K562 (cell line): ENCODE results near the gene HNRNPA3. TPM values are rescaled to one million over a fixed set of nuclear protein-coding genes. Genes with fewer than 3 reads are reported as not detected.
A peak's percentile ranks its signal among the peaks of the same experiment; 100 is the strongest.

Experiments used
- ATF7 ChIP-seq: fragments of 450-650 bp; IDR thresholded peaks from 2 replicates; pipeline ENCODE4 v1.7.1; 2014; ENCODE audit warnings: mild to moderate bottlenecking, moderate library complexity
- BCL6 ChIP-seq: fragments of 250-450 bp; sonication (Bioruptor Pico); IDR thresholded peaks from 2 replicates; pipeline ENCODE4 v1.4.0; 2020
- ETS2 ChIP-seq: IDR thresholded peaks from 2 replicates; pipeline ENCODE4 v1.6.1; 2016; ENCODE audit warnings: borderline replicate concordance, missing genetic modification characterization, mild to moderate bottlenecking, moderate library complexity, missing compliant biosample characterization; ENCODE audit not compliant: poor library complexity, severe bottlenecking
- GTF2E2 ChIP-seq: fragments of 200-800 bp; sonication (Bioruptor generic); IDR thresholded peaks from 2 replicates; pipeline ENCODE4 v1.6.1; 2016; ENCODE audit warnings: missing genetic modification characterization, missing compliant biosample characterization
- IFI16 ChIP-seq: fragments of 250-450 bp; sonication (Bioruptor Pico); IDR thresholded peaks from 2 replicates; pipeline ENCODE4 v2.1.2; 2022; ENCODE audit warnings: mild to moderate bottlenecking, inconsistent platforms
- MED1 ChIP-seq: sonication (generic); formaldehyde crosslinking; IDR thresholded peaks from 2 replicates; pipeline ENCODE4 v1.8.1; 2023; ENCODE audit warnings: missing genetic modification reagents, borderline replicate concordance
- MTA3 ChIP-seq: fragments of 450-650 bp; formaldehyde crosslinking; IDR thresholded peaks from 2 replicates; pipeline ENCODE4 v1.6.1; 2017; ENCODE audit warnings: mild to moderate bottlenecking, borderline replicate concordance
- NONO ChIP-seq, 2 experiments: fragments of 200-400 bp in 1 of 2; fragments of 450-650 bp in 1 of 2; formaldehyde crosslinking in 1 of 2; IDR thresholded peaks; 2 replicates each; pipeline ENCODE4 v1.6.1; 2017; ENCODE audit warnings: low read depth in 2 of 2, mild to moderate bottlenecking in 2 of 2, moderate library complexity in 2 of 2, low read length in 1 of 2
- NR2F6 ChIP-seq: fragments of 450-650 bp; formaldehyde crosslinking; IDR thresholded peaks from 2 replicates; pipeline ENCODE4 v1.4.0; 2020; ENCODE audit warnings: mild to moderate bottlenecking
- PHF21A ChIP-seq: fragments of 450-650 bp; IDR thresholded peaks from 2 replicates; pipeline ENCODE4 v1.6.1; 2017; ENCODE audit warnings: low read depth, borderline replicate concordance
- POLR2A ChIP-seq: fragments of 450-650 bp; conservative IDR thresholded peaks from 2 replicates; pipeline ENCODE4 v1.6.1; 2016
- SAP30 ChIP-seq: fragments of 200-600 bp; sonication (generic); IDR thresholded peaks from 2 replicates; pipeline ENCODE4 v1.6.1; 2012; ENCODE audit warnings: borderline replicate concordance, low read depth, mild to moderate bottlenecking, moderate library complexity, low read length, control low read depth, inconsistent platforms; ENCODE audit not compliant: insufficient read depth, poor library complexity, severe bottlenecking
- SMARCC2 ChIP-seq: fragments of 450-650 bp; IDR thresholded peaks from 2 replicates; pipeline ENCODE4 v1.6.1; 2017; ENCODE audit warnings: antibody characterized with exemption, moderate library complexity, mild to moderate bottlenecking, low read depth
- SRSF3 ChIP-seq: fragments of 200-400 bp; formaldehyde crosslinking; IDR thresholded peaks from 2 replicates; pipeline ENCODE4 v1.6.1; 2016; ENCODE audit warnings: mild to moderate bottlenecking, low read length, moderate library complexity; ENCODE audit not compliant: insufficient read depth
- TFAM ChIP-seq: fragments of 250-450 bp; sonication (Bioruptor Pico); conservative IDR thresholded peaks from 2 replicates; pipeline ENCODE4 v1.5.0; 2021; ENCODE audit warnings: mild to moderate bottlenecking, moderate library complexity
- ZBTB1 ChIP-seq: sonication (generic); formaldehyde crosslinking; IDR thresholded peaks from 2 replicates; pipeline ENCODE4 v1.8.1; 2023; ENCODE audit warnings: missing genetic modification reagents, low read depth, mild to moderate bottlenecking, borderline replicate concordance
- ZC3H4 ChIP-seq: sonication (generic); formaldehyde crosslinking; IDR thresholded peaks from 2 replicates; pipeline ENCODE4 v1.9.0; 2021; ENCODE audit warnings: missing genetic modification reagents, borderline replicate concordance
- ZNF766 ChIP-seq: fragments of 200-800 bp; sonication (Bioruptor generic); conservative IDR thresholded peaks from 2 replicates; pipeline ENCODE4 v1.6.1; 2016; ENCODE audit warnings: missing genetic modification characterization, missing compliant biosample characterization
- polyA plus RNA-seq, 8 experiments: library from polyadenylated mRNA; depleted of rRNA in 4 of 8; stranded (reverse) in 5 of 8; unstranded in 3 of 8; fragments of >200 nt; fragmentation: Nextera tagmentation in 2 of 8; fragmentation: Illumina TruSeq in 1 of 8; extraction: Ambion mirVana in 2 of 8; extraction: Trizol in 1 of 8; gene quantifications; 2 replicates each; pipeline versions ENCODE4 v1.2.1 to v1.2.3, GENCODE V29; 2011 to 2014; ENCODE audit warnings: inconsistent platforms in 1 of 8, missing spikeins in 1 of 8
- total RNA-seq, 7 experiments: library from RNA; depleted of rRNA in 6 of 7; stranded (reverse); fragments of >200 nt in 6 of 7; fragmentation: Illumina TruSeq in 2 of 7; extraction: Trizol in 2 of 7; gene quantifications; 2 replicates each; pipeline versions ENCODE4 v1.2.1 to v1.2.3, GENCODE V29; 2011 to 2021; ENCODE audit warnings: low replicate concordance in 1 of 7
- TF ChIP-seq, protein P1 (sequence below): fragments of 250-450 bp; sonication (Bioruptor Pico); IDR thresholded peaks from 2 replicates; pipeline ENCODE4 v1.5.0; 2020; ENCODE audit warnings: mild to moderate bottlenecking
- TF ChIP-seq, protein P2 (sequence below), 2 experiments: IDR thresholded peaks in 1 of 2; conservative IDR thresholded peaks in 1 of 2; 2 replicates each; pipeline ENCODE4 v1.6.1; 2016; ENCODE audit warnings: low read depth in 2 of 2, mild to moderate bottlenecking in 1 of 2, missing compliant biosample characterization in 1 of 2, missing genetic modification characterization in 1 of 2, moderate library complexity in 1 of 2
- TF ChIP-seq, protein P3 (sequence below): fragments of 150-350 bp; IDR thresholded peaks from 2 replicates; pipeline ENCODE4 v1.6.1; 2014; ENCODE audit warnings: low read depth, mild to moderate bottlenecking, low read length, borderline replicate concordance

The HNRNPA3 gene
- total and polyA plus RNA-seq, 9 of the 15 experiments (the other 6 are each of a cell fraction or from before 2014, with no cell fraction given), result 72.8 to 428 (median 192) TPM

DNA sequence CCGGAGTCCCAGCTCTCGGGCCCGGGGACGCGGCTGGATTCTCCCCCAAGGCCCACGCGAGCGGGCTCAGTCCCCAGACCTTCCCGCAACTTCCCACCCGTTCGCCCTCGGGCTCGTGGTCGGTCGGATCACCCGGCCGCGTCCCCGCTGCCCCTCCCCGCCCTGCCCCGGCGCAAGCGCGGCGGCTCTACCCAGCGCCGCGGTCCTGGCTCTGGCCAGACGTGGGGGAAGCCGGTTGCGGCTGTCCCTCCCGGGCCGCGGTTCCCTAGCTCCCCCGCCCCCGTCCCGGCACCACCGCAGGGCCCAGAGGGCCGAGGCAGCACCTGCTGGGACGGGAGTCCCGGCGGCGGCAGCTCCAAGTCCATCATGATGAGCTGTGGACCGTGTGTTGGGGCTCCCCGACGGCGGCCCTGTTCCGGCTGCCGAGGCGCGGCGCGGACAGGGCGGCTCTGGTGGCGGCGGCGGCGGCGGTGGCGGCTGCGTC, 51.7 kb downstream of the HNRNPA3 start (continued):
- peak; percentile 57 to 87 for TF ChIP-seq NONO (IDR thresholded peaks at IDR 0.05; ENCODE audit: low read depth in 2 of 2, low read length in 1 of 2)
- TF ChIP-seq SMARCC2, result no peak
- TF ChIP-seq GTF2E2 (tag), result peak; percentile 59; the same call in 1 of the 2 replicates
- TF ChIP-seq IFI16 (CRISPR knock-in tag), result no peak
- no peak for TF ChIP-seq PHF21A
- no peak for TF ChIP-seq ATF7
- TF ChIP-seq, protein P1, sequence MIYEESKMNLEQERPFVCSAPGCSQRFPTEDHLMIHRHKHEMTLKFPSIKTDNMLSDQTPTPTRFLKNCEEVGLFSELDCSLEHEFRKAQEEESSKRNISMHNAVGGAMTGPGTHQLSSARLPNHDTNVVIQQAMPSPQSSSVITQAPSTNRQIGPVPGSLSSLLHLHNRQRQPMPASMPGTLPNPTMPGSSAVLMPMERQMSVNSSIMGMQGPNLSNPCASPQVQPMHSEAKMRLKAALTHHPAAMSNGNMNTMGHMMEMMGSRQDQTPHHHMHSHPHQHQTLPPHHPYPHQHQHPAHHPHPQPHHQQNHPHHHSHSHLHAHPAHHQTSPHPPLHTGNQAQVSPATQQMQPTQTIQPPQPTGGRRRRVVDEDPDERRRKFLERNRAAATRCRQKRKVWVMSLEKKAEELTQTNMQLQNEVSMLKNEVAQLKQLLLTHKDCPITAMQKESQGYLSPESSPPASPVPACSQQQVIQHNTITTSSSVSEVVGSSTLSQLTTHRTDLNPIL (CRISPR knock-in tag), result no peak
- TF ChIP-seq ZNF766 (CRISPR knock-in tag), result no peak
- TF ChIP-seq BCL6, result no peak
- peak; percentile 74; the same call in 1 of the 2 replicates for TF ChIP-seq MED1 (CRISPR knock-in tag)
- TF ChIP-seq ZC3H4 (CRISPR knock-in tag), result peak; percentile 34; the same call in 1 of the 2 replicates
- no peak; the same call in 1 of the 2 replicates for TF ChIP-seq MTA3
- TF ChIP-seq, protein P2, sequence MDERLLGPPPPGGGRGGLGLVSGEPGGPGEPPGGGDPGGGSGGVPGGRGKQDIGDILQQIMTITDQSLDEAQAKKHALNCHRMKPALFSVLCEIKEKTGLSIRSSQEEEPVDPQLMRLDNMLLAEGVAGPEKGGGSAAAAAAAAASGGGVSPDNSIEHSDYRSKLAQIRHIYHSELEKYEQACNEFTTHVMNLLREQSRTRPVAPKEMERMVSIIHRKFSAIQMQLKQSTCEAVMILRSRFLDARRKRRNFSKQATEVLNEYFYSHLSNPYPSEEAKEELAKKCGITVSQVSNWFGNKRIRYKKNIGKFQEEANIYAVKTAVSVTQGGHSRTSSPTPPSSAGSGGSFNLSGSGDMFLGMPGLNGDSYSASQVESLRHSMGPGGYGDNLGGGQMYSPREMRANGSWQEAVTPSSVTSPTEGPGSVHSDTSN (CRISPR knock-in tag; IDR thresholded peaks at IDR 0.05; ENCODE audit: low read depth), result no peak
- TF ChIP-seq, protein P2 (tag; conservative IDR thresholded peaks at IDR 0.05; ENCODE audit: low read depth), result no peak
- 0 out of 2 replicates have a peak, but pooled peaks have one; percentile 34 for TF ChIP-seq NR2F6
- peak; percentile 26 for TF ChIP-seq SAP30
- TF ChIP-seq, protein P3, sequence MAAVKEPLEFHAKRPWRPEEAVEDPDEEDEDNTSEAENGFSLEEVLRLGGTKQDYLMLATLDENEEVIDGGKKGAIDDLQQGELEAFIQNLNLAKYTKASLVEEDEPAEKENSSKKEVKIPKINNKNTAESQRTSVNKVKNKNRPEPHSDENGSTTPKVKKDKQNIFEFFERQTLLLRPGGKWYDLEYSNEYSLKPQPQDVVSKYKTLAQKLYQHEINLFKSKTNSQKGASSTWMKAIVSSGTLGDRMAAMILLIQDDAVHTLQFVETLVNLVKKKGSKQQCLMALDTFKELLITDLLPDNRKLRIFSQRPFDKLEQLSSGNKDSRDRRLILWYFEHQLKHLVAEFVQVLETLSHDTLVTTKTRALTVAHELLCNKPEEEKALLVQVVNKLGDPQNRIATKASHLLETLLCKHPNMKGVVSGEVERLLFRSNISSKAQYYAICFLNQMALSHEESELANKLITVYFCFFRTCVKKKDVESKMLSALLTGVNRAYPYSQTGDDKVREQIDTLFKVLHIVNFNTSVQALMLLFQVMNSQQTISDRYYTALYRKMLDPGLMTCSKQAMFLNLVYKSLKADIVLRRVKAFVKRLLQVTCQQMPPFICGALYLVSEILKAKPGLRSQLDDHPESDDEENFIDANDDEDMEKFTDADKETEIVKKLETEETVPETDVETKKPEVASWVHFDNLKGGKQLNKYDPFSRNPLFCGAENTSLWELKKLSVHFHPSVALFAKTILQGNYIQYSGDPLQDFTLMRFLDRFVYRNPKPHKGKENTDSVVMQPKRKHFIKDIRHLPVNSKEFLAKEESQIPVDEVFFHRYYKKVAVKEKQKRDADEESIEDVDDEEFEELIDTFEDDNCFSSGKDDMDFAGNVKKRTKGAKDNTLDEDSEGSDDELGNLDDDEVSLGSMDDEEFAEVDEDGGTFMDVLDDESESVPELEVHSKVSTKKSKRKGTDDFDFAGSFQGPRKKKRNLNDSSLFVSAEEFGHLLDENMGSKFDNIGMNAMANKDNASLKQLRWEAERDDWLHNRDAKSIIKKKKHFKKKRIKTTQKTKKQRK, result no peak
- no peak for TF ChIP-seq ETS2 (tag)
- peak; percentile 3; the same call in 1 of the 2 replicates for TF ChIP-seq POLR2A
- TF ChIP-seq ZBTB1 (CRISPR knock-in tag), result peak; percentile 97
- 0 out of 2 replicates have a peak, but pooled peaks have one; percentile 67 for TF ChIP-seq SRSF3
- no peak for TF ChIP-seq TFAM
